IPS-18c (cell line): ENCODE data around the gene FUT9.
A peak's percentile ranks its signal among the peaks of the same experiment; 100 is the strongest.

Experiments
- H3K4me3 ChIP-seq: 2 replicates; pipeline ENCODE4 v1.7.0; 2013; ENCODE audit warnings: low read depth, mild to moderate bottlenecking, low read length, moderate library complexity; ENCODE audit not compliant: insufficient read depth
- H3K9me3 ChIP-seq: one replicate; pipeline ENCODE4 v1.6.1; 2013; ENCODE audit warnings: mild to moderate bottlenecking, low read length, moderate library complexity; ENCODE audit not compliant: control insufficient read depth, insufficient read depth

FUT9 gene

GRCh38 chr6:96015518-96016333, at the start of gene FUT9:
FUT9 (plus strand) TSS chr6:96015974; CDS start chr6:96203156, 187,182 bp downstream.
- Histone ChIP-seq H3K4me3 (peak within 1 kb of the TSS; percentile 69), H3K9me3 (no peaks in the 10 kb centered on the region)

- H3K4me3 ChIP-seq = no peak overlapping the region
- H3K9me3 ChIP-seq = no peaks in the 10 kb centered on the region
Measured at GRCh38 chr6:95967594-95967993, 48.2 kb upstream of the FUT9 start.

GRCh38 chr6:95973976-95974375, 41.8 kb upstream of the FUT9 start:
- Histone ChIP-seq H3K4me3 (no peak overlapping the region), H3K9me3 (no peaks in the 10 kb centered on the region)

GRCh38 chr6:95978230-95978629, 37.5 kb upstream of the FUT9 start:
- Histone ChIP-seq H3K4me3 (no peak overlapping the region), H3K9me3 (no peaks in the 10 kb centered on the region)

- H3K4me3 ChIP-seq = no peak overlapping the region
- H3K9me3 ChIP-seq = peaks cover 6% of the 10 kb centered on the region
Measured at GRCh38 chr6:95991906-95992305, 23.9 kb upstream of the FUT9 start.

- Histone ChIP-seq H3K4me3 (no peak overlapping the region), H3K9me3 (peaks cover 6% of the 10 kb centered on the region)
Measured at GRCh38 chr6:95994151-95994550, 21.6 kb upstream of the FUT9 start.

- H3K9me3 ChIP-seq = no peaks in the 10 kb centered on the region
- H3K4me3 ChIP-seq = no peak overlapping the region
Measured at GRCh38 chr6:95998133-95998532, 17.6 kb upstream of the FUT9 start.

- Histone ChIP-seq H3K9me3 (no peaks in the 10 kb centered on the region), H3K4me3 (no peak overlapping the region)
Measured at GRCh38 chr6:96001891-96002575, 13.7 kb upstream of the FUT9 start.

GRCh38 chr6:96002576-96002910, 13.2 kb upstream of the FUT9 start:
- H3K4me3 ChIP-seq = no peak overlapping the region
- no peaks in the 10 kb centered on the region for H3K9me3 ChIP-seq

GRCh38 chr6:96002912-96003311, 12.9 kb upstream of the FUT9 start:
- H3K4me3 ChIP-seq = no peak overlapping the region
- no peaks in the 10 kb centered on the region for H3K9me3 ChIP-seq

GRCh38 chr6:96007663-96008062, 8.1 kb upstream of the FUT9 start:
- no peak overlapping the region for H3K4me3 ChIP-seq
- no peaks in the 10 kb centered on the region for H3K9me3 ChIP-seq

- Histone ChIP-seq H3K4me3 (no peak overlapping the region), H3K9me3 (no peaks in the 10 kb centered on the region)
Measured at GRCh38 chr6:96013531-96013930, 2.2 kb upstream of the FUT9 start.

- peak overlapping the region; percentile 69 for H3K4me3 ChIP-seq
- H3K9me3 ChIP-seq = no peaks in the 10 kb centered on the region
Measured at GRCh38 chr6:96014846-96015517, 792 bp upstream of the FUT9 start.

- Histone ChIP-seq H3K9me3 (no peaks in the 10 kb centered on the region), H3K4me3 (peak overlapping the region; percentile 69)
Measured at GRCh38 chr6:96016334-96017069, 728 bp downstream of the FUT9 start.

- no peaks in the 10 kb centered on the region for H3K9me3 ChIP-seq
- H3K4me3 ChIP-seq = peak overlapping the region; percentile 69; the same call in 1 of the 2 replicates
Measured at GRCh38 chr6:96017070-96017359, 1.2 kb downstream of the FUT9 start.

- H3K9me3 ChIP-seq = no peaks in the 10 kb centered on the region
- no peak overlapping the region for H3K4me3 ChIP-seq
Measured at GRCh38 chr6:96022225-96022624, 6.5 kb downstream of the FUT9 start.

- H3K4me3 ChIP-seq = no peak overlapping the region
- H3K9me3 ChIP-seq = no peaks in the 10 kb centered on the region
Measured at GRCh38 chr6:96032661-96033060, 16.9 kb downstream of the FUT9 start.

GRCh38 chr6:96051555-96051954, 35.8 kb downstream of the FUT9 start:
- Histone ChIP-seq H3K4me3 (no peak overlapping the region), H3K9me3 (no peaks in the 10 kb centered on the region)
